Dedifferentiated amniotic fluid mesenchymal stem cell (primary cell): ENCODE data around the gene ZBTB20.

Experiments used
- DNase-seq: peaks from one replicate; pipeline ENCODE4 v3.0.0-alpha.2; 2016; ENCODE audit errors: extremely low spot score

Gene ZBTB20

GRCh38 chr3:114478801-114479200 is 668.3 kb downstream of the ZBTB20 start:
- no peak for DNase-seq

GRCh38 chr3:114476511-114476910 is 670.6 kb downstream of the ZBTB20 start:
- no peak for DNase-seq

- DNase-seq = no peak
These were observed 675.6 kb downstream of the ZBTB20 start for GRCh38 chr3:114471478-114471877.

- no peak for DNase-seq
These were observed 678.0 kb downstream of the ZBTB20 start for GRCh38 chr3:114469070-114469469.

- DNase-seq = no peak
These were observed 680.3 kb downstream of the ZBTB20 start for GRCh38 chr3:114466816-114467215.

GRCh38 chr3:114466251-114466650 is 680.8 kb downstream of the ZBTB20 start:
- no peak for DNase-seq

- DNase-seq = no peak
These were observed 682.5 kb downstream of the ZBTB20 start for GRCh38 chr3:114464548-114464947.

GRCh38 chr3:114462750-114463149 is 684.3 kb downstream of the ZBTB20 start:
- no peak for DNase-seq

GRCh38 chr3:114460459-114460858 is 686.6 kb downstream of the ZBTB20 start:
- DNase-seq = no peak

GRCh38 chr3:114456742-114457141 is 690.3 kb downstream of the ZBTB20 start:
- no peak for DNase-seq

GRCh38 chr3:114455432-114455831 is 691.7 kb downstream of the ZBTB20 start:
- DNase-seq = no peak

- DNase-seq = no peak
These were observed 692.4 kb downstream of the ZBTB20 start for GRCh38 chr3:114454551-114455251.

- DNase-seq = no peak
These were observed 693.7 kb downstream of the ZBTB20 start for GRCh38 chr3:114453361-114453780.

- DNase-seq = no peak
These were observed 694.2 kb downstream of the ZBTB20 start for GRCh38 chr3:114452937-114453336.

- DNase-seq = no peak
These were observed 694.8 kb downstream of the ZBTB20 start for GRCh38 chr3:114452256-114452655.

GRCh38 chr3:114451561-114452018 is 695.5 kb downstream of the ZBTB20 start:
- no peak for DNase-seq

- no peak for DNase-seq
These were observed 696.0 kb downstream of the ZBTB20 start for GRCh38 chr3:114451051-114451451.

GRCh38 chr3:114450008-114450596 is 697.0 kb downstream of the ZBTB20 start:
- DNase-seq = no peak

- DNase-seq = no peak
These were observed 697.6 kb downstream of the ZBTB20 start for GRCh38 chr3:114449271-114450007.

GRCh38 chr3:114447950-114448479 is 699.1 kb downstream of the ZBTB20 start:
- no peak for DNase-seq

- no peak for DNase-seq
These were observed 699.5 kb downstream of the ZBTB20 start for GRCh38 chr3:114447545-114447944.

- DNase-seq = no peak
These were observed 700.5 kb downstream of the ZBTB20 start for GRCh38 chr3:114446600-114446999.

GRCh38 chr3:114445233-114445632 is 701.9 kb downstream of the ZBTB20 start:
- no peak for DNase-seq
